C4-2B (cell line): ENCODE results near the gene PRKACB.

ENCODE experiments used
- ZFX ChIP-seq: fragments of 450-650 bp; IDR thresholded peaks from 2 replicates; pipeline ENCODE4 v1.6.1; 2017
- TF ChIP-seq, protein P1 (sequence below): fragments of 450-650 bp; conservative IDR thresholded peaks from 2 replicates; pipeline ENCODE4 v1.5.1; 2017; ENCODE audit warnings: mild to moderate bottlenecking

DNA sequence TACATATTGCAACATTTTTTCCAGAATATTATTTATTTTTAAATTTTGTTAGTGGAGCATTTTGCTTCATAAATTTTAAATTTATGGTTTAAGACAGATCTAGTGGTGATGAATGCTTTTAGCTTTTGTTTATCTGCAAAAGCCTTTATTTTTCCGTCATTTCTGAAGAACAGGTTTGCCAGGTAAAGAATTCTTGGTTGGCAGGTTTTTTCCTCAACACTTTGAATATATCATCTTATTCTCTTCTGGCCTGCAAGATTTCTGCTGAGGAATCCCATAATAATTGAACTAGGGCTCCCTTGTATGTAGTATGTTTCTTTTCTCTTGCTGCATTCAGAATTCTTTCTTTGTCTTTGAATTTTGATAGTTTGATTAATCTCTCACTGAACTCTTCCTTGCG is 106.6 kb downstream of the PRKACB start:
- TF ChIP-seq, protein P1, sequence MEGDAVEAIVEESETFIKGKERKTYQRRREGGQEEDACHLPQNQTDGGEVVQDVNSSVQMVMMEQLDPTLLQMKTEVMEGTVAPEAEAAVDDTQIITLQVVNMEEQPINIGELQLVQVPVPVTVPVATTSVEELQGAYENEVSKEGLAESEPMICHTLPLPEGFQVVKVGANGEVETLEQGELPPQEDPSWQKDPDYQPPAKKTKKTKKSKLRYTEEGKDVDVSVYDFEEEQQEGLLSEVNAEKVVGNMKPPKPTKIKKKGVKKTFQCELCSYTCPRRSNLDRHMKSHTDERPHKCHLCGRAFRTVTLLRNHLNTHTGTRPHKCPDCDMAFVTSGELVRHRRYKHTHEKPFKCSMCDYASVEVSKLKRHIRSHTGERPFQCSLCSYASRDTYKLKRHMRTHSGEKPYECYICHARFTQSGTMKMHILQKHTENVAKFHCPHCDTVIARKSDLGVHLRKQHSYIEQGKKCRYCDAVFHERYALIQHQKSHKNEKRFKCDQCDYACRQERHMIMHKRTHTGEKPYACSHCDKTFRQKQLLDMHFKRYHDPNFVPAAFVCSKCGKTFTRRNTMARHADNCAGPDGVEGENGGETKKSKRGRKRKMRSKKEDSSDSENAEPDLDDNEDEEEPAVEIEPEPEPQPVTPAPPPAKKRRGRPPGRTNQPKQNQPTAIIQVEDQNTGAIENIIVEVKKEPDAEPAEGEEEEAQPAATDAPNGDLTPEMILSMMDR: no peak
- TF ChIP-seq ZFX: no peak
